ENCODE results near the gene EEA1. TPM values are rescaled to one million over a fixed set of nuclear protein-coding genes. Genes with fewer than 3 reads are reported as not detected.
"Not testable (repeated sequence)": the region's sequence is repeated elsewhere in the genome, so short reads cannot be mapped to it uniquely, and the experiment has no call there.

Gene EEA1
- total RNA-seq, 3 donors from 2014 or later, result 23.4 to 52.8 (median 27.2) TPM

- DNase-seq (ENCODE audit: low spot score in 2 of 2), result no peak
- Histone ChIP-seq H3K27ac (peak overlapping the region in 1 of 2 donors; percentile 5), H3K4me1 (no peaks in the 10 kb centered on the region), H3K36me3 (no peaks in the 10 kb centered on the region), H3K9me3 (peaks cover 5 to 8% of the 10 kb centered on the region in 2 donors), H3K27me3 (no peaks in the 10 kb centered on the region), H3K4me3 (no peak overlapping the region)
- intact Hi-C loops (cut with DNase I; ENCODE audit: low total_unique reads), result no loop called here
- TF ChIP-seq POLR2AphosphoS5 (IDR thresholded peaks at IDR 0.05), result no peak
- no peak for TF ChIP-seq POLR2A (IDR thresholded peaks at IDR 0.05)
- TF ChIP-seq CTCF (IDR thresholded peaks at IDR 0.05), result no peak
These were observed 42.9 kb upstream of the EEA1 start for GRCh38 chr12:92971859-92972524.

- H3K4me3 ChIP-seq, result no peak overlapping the region
- intact Hi-C loops (cut with DNase I; ENCODE audit: low total_unique reads), result no loop called here
- no peak for DNase-seq (ENCODE audit: low spot score in 2 of 2)
- H3K9me3 ChIP-seq, result no peaks in the 10 kb centered on the region
- no peak for TF ChIP-seq CTCF (IDR thresholded peaks at IDR 0.05)
- TF ChIP-seq POLR2A (IDR thresholded peaks at IDR 0.05), result no peak
- TF ChIP-seq POLR2AphosphoS5 (IDR thresholded peaks at IDR 0.05), result no peak
- H3K4me1 ChIP-seq, result no peaks in the 10 kb centered on the region
- H3K27me3 ChIP-seq, result no peaks in the 10 kb centered on the region
- no peak overlapping the region for H3K27ac ChIP-seq
- H3K36me3 ChIP-seq, result no peaks in the 10 kb centered on the region
These were observed 39.2 kb upstream of the EEA1 start for GRCh38 chr12:92968176-92968813.

- H3K4me1 ChIP-seq, result not testable (repeated sequence)
These were observed 35.3 kb upstream of the EEA1 start for GRCh38 chr12:92964378-92964777.

GRCh38 chr12:92961949-92962348, 32.9 kb upstream of the EEA1 start:
- Histone ChIP-seq H3K9me3 (no peaks in the 10 kb centered on the region), H3K27me3 (no peaks in the 10 kb centered on the region), H3K36me3 (no peaks in the 10 kb centered on the region), H3K4me1 (no peaks in the 10 kb centered on the region), H3K27ac (no peak overlapping the region), H3K4me3 (no peak overlapping the region)
- TF ChIP-seq CTCF (IDR thresholded peaks at IDR 0.05), result no peak
- TF ChIP-seq POLR2AphosphoS5 (IDR thresholded peaks at IDR 0.05), result no peak
- no peak for TF ChIP-seq POLR2A (IDR thresholded peaks at IDR 0.05)
- intact Hi-C loops (cut with DNase I; ENCODE audit: low total_unique reads), result no loop called here
- no peak for DNase-seq (ENCODE audit: low spot score in 2 of 2)

More at GRCh38 chr12:92964378-92964777, 35.3 kb upstream of the EEA1 start:
- intact Hi-C loops (cut with DNase I; ENCODE audit: low total_unique reads); H3K36me3 ChIP-seq; DNase-seq (ENCODE audit: low spot score in 2 of 2); H3K27me3 ChIP-seq; H3K9me3 ChIP-seq; H3K27ac ChIP-seq; H3K4me3 ChIP-seq: not testable (repeated sequence)

GRCh38 chr12:92955997-92956663, 27.0 kb upstream of the EEA1 start:
- TF ChIP-seq CTCF (IDR thresholded peaks at IDR 0.05) (no peak), POLR2A (IDR thresholded peaks at IDR 0.05) (no peak), POLR2AphosphoS5 (IDR thresholded peaks at IDR 0.05) (no peak)
- Histone ChIP-seq H3K36me3 (no peaks in the 10 kb centered on the region), H3K27me3 (no peaks in the 10 kb centered on the region), H3K4me3 (no peak overlapping the region), H3K9me3 (peaks cover 10 to 12% of the 10 kb centered on the region in 2 donors), H3K27ac (no peak overlapping the region), H3K4me1 (no peaks in the 10 kb centered on the region)
- intact Hi-C loops (cut with DNase I; ENCODE audit: low total_unique reads), result no loop called here
- no peak for DNase-seq (ENCODE audit: low spot score in 2 of 2)
